ENCODE measurements around the gene AMY1A.
"Not testable (repeated sequence)": the region's sequence is repeated elsewhere in the genome, so short reads cannot be mapped to it uniquely, and the experiment has no call there.

The AMY1A gene

DNA sequence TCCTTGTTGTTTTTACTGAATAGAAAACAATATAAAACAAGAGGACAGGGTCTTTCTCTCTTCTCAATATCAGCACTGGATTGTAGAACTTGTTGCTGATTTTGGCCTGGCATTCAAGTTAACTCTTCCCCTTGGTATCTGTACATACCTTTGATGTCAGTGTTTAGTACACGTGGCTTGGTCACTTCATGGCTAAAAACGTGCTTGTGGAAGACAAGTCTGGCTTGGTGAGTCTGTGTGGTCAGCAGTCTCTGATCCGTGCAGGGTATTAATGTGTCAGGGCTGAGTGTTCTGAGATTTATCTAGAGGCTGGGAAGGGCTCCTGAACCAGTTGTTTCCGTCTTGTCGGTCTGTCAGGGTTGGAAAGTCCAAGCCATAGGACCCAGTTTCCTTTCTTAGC lies at the start of gene AMY1A:
TSS of gene AMY1A (plus strand) at position 301 of the 400 bp plus-strand sequence. CDS start 571 bp downstream, outside the sequence.
- H3K4me1 ChIP-seq (ENCODE audit: control insufficient read depth, insufficient read depth, low read length); H3K4me3 ChIP-seq (ENCODE audit: low read depth, low read length); H3K36me3 ChIP-seq (ENCODE audit: control insufficient read depth in 2 of 2, insufficient read depth in 1 of 2, low read length in 2 of 2); CTCF ChIA-PET; H3K9me3 ChIP-seq (ENCODE audit: control insufficient read depth, insufficient read depth, low read depth, low read length); POLR2A ChIA-PET; H3K27ac ChIP-seq (ENCODE audit: extremely low read depth, low read depth, low read length): not testable (repeated sequence)

DNA sequence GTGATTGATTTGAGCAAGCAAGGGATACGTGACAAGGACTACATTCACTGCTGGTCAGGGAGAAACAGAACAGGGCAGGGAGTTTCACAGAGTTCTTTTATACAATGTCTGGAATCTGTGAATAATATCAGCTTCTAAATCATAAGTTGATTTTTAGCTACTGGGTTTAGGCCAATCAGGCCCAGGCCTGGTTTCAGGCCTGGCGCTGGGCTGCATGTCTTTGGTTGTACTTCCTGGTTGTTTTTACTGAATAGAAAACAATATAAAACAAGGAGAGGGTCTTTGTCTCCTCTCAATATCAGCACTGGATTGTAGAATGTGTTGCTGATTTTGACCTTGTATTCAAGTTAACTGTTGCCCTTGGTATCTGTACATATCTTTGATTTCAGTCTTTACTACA lies 39.2 kb upstream of the AMY1A start:
- ChIA-PET CTCF (no interaction called here), POLR2A (no interaction called here)
- Histone ChIP-seq H3K4me3 (ENCODE audit: low read depth, low read length) (no peak overlapping the region), H3K27ac (ENCODE audit: extremely low read depth, low read depth, low read length) (no peak overlapping the region), H3K9me3 (ENCODE audit: control insufficient read depth, insufficient read depth, low read depth, low read length) (no peaks in the 10 kb centered on the region), H3K4me1 (ENCODE audit: control insufficient read depth, insufficient read depth, low read length) (no peaks in the 10 kb centered on the region), H3K36me3 (ENCODE audit: control insufficient read depth in 2 of 2, insufficient read depth in 1 of 2, low read length in 2 of 2) (no peaks in the 10 kb centered on the region)
- TF ChIP-seq ZNF621 (tag by site-specific recombination; IDR thresholded peaks at IDR 0.05) (no peak), ZNF146 (tag by site-specific recombination; IDR thresholded peaks at IDR 0.05) (no peak), BCL11A (tag by site-specific recombination; IDR thresholded peaks at IDR 0.05; ENCODE audit: low read depth) (no peak)
- TF ChIP-seq, protein P1, sequence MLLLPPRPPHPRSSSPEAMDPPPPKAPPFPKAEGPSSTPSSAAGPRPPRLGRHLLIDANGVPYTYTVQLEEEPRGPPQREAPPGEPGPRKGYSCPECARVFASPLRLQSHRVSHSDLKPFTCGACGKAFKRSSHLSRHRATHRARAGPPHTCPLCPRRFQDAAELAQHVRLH (tag by site-specific recombination; IDR thresholded peaks at IDR 0.05): no peak

DNA sequence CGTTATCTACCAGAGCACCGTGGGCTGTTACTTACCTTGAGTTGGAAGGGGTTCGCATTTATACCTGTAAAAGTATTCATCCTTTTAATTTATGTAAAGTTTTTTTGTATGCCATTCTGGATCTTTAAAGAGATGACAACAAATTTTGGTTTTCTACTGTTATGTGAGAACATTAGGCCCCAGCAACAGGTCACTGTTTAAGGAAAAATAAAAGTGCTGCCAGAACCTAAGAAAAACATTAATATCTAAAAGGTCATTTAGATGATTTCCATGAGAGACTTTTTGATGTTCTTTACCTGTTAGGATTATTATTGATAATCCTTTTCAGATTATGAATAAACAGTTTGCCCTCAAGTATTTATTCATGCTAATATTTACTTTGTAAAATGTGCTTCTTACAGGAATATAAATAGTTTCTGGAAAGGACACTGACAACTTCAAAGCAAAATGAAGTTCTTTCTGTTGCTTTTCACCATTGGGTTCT lies 38.5 kb upstream of the AMY1A start, which contains the start of gene AMY2A:
TSS of gene AMY2A (plus strand) at position 434 of the 484 bp plus-strand sequence. CDS start at position 448, 14 bp downstream.
- CTCF ChIA-PET; H3K9me3 ChIP-seq (ENCODE audit: control insufficient read depth, insufficient read depth, low read depth, low read length); H3K4me3 ChIP-seq (ENCODE audit: low read depth, low read length); H3K36me3 ChIP-seq (ENCODE audit: control insufficient read depth in 2 of 2, insufficient read depth in 1 of 2, low read length in 2 of 2); POLR2A ChIA-PET; H3K4me1 ChIP-seq (ENCODE audit: control insufficient read depth, insufficient read depth, low read length); H3K27ac ChIP-seq (ENCODE audit: extremely low read depth, low read depth, low read length): not testable (repeated sequence)

DNA sequence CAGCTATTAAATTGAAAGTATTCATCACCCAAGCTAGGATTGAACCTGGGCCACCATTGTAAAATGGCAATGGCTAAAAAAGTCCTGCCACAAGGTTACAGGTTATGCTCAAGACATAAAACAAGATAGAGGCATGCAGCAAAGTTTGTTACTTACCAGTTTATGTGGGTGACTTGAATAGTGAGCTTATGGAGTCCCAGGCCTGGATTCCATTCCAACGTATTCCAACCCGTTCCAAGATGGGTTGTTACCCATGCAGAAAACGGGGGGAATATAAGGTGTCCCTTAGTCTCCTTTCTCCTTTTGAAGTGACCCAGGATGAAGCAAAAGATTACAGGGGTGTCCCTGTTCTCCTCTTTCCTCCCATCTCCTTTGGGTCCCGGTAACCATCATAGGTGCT lies 28.1 kb upstream of the AMY1A start:
- H3K9me3 ChIP-seq (ENCODE audit: control insufficient read depth, insufficient read depth, low read depth, low read length); H3K36me3 ChIP-seq (ENCODE audit: control insufficient read depth in 2 of 2, insufficient read depth in 1 of 2, low read length in 2 of 2); POLR2A ChIA-PET; H3K4me3 ChIP-seq (ENCODE audit: low read depth, low read length); H3K27ac ChIP-seq (ENCODE audit: extremely low read depth, low read depth, low read length); H3K4me1 ChIP-seq (ENCODE audit: control insufficient read depth, insufficient read depth, low read length); CTCF ChIA-PET: not testable (repeated sequence)

DNA sequence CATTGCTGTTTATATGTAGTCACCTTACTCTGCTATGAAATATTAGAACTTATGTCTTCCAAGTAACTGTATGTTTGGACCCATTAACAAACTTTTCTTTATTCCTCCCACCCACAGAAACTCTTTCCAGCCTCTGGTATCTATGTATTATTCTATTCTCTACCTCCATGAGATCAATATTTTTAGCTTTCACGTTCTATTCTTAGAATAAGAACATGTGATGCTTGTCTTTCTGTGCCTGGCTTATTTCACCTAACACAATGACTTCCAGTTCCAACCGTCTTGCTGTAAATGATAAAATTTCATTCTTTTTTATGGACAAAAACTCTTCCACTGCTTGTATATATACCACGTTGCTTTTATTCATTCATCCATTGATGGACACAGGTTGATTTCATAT lies 14.4 kb upstream of the AMY1A start:
- H3K9me3 ChIP-seq (ENCODE audit: control insufficient read depth, insufficient read depth, low read depth, low read length); CTCF ChIA-PET; H3K4me3 ChIP-seq (ENCODE audit: low read depth, low read length); H3K4me1 ChIP-seq (ENCODE audit: control insufficient read depth, insufficient read depth, low read length); POLR2A ChIA-PET; H3K27ac ChIP-seq (ENCODE audit: extremely low read depth, low read depth, low read length); H3K36me3 ChIP-seq (ENCODE audit: control insufficient read depth in 2 of 2, insufficient read depth in 1 of 2, low read length in 2 of 2): not testable (repeated sequence)

DNA sequence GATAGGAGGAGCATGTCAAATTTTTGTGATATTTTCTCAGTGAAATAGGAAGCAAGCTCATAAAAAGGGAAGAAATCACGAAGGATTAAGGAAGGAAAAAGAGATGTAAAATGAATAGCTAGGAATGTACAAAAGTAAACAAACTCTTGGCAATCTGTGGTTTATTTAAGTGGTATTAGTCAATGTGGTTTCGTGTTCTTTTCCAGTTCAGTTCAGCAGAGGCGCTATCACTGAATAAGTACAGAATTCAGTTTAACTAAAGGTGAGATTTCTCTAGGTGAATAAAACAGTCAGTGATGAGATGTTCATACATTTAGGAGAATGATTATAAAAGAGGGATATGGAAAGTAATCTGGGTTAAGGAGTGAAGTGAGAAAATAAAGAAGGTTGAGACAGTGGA lies 11.7 kb upstream of the AMY1A start:
- H3K4me1 ChIP-seq (ENCODE audit: control insufficient read depth, insufficient read depth, low read length); POLR2A ChIA-PET; H3K36me3 ChIP-seq (ENCODE audit: control insufficient read depth in 2 of 2, insufficient read depth in 1 of 2, low read length in 2 of 2); H3K27ac ChIP-seq (ENCODE audit: extremely low read depth, low read depth, low read length); CTCF ChIA-PET; H3K9me3 ChIP-seq (ENCODE audit: control insufficient read depth, insufficient read depth, low read depth, low read length); H3K4me3 ChIP-seq (ENCODE audit: low read depth, low read length): not testable (repeated sequence)

DNA sequence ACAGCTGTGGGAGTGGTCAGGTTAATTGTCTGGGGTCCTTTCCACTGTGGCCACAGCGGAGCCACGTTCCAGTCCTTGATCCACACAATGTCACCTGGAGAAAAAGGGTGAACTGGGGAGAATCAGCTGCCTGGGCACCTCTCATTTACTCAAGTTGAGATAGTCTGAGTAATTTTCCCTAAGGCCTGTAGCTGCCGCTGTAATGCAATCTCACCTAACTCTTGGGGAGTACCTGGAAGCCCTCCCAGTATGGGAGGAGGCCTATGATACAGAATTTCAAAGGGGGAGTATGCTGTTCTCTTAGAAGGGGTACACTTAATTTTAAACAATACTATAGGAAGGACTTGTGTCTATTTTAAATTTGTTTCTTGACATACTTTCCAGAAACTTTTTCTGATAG lies 5.3 kb upstream of the AMY1A start:
- CTCF ChIA-PET; H3K4me1 ChIP-seq (ENCODE audit: control insufficient read depth, insufficient read depth, low read length); H3K36me3 ChIP-seq (ENCODE audit: control insufficient read depth in 2 of 2, insufficient read depth in 1 of 2, low read length in 2 of 2); POLR2A ChIA-PET; H3K4me3 ChIP-seq (ENCODE audit: low read depth, low read length); H3K27ac ChIP-seq (ENCODE audit: extremely low read depth, low read depth, low read length); H3K9me3 ChIP-seq (ENCODE audit: control insufficient read depth, insufficient read depth, low read depth, low read length): not testable (repeated sequence)

DNA sequence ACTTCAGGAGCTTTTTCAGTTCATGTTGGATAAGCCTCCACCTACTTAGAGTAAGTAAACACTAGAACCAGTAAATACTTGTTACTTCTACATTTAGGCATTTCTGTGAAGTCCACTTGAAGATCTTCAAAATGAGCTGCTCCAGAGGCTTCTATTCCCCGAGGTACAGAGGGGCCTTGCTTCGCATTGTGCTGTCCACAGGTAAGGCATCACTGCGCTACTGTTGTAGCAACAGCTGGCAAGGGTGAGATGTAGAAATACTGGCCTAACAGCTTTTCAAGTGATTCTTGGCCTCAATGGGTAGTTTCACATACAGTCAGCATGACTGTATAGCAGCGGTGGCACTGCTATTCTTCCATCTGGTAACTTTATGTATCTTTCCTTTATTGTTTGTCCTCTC lies 4.7 kb upstream of the AMY1A start:
- CTCF ChIA-PET; POLR2A ChIA-PET; H3K9me3 ChIP-seq (ENCODE audit: control insufficient read depth, insufficient read depth, low read depth, low read length); H3K36me3 ChIP-seq (ENCODE audit: control insufficient read depth in 2 of 2, insufficient read depth in 1 of 2, low read length in 2 of 2); H3K27ac ChIP-seq (ENCODE audit: extremely low read depth, low read depth, low read length); H3K4me3 ChIP-seq (ENCODE audit: low read depth, low read length); H3K4me1 ChIP-seq (ENCODE audit: control insufficient read depth, insufficient read depth, low read length): not testable (repeated sequence)

DNA sequence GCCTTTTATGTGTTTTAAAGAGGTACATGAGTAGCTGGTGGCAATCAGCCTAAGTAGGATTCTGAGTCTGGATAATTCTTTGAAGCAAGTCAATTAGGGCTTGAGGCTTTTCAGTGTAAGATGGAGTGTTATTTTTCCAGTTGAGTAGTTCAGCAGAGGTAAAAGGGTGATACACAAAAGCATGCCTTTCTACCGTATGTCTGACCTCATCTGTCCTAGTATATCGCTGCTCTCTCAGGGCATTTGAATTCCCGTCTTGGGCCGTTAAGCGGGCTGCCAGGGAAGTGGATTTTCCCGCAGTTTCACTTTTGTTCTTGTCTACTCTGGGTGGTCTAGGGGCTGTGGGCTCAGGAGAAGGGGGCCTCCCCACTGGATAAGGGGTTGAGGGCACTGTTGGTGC lies 1.4 kb upstream of the AMY1A start:
- H3K9me3 ChIP-seq (ENCODE audit: control insufficient read depth, insufficient read depth, low read depth, low read length); POLR2A ChIA-PET; H3K27ac ChIP-seq (ENCODE audit: extremely low read depth, low read depth, low read length); H3K36me3 ChIP-seq (ENCODE audit: control insufficient read depth in 2 of 2, insufficient read depth in 1 of 2, low read length in 2 of 2); H3K4me3 ChIP-seq (ENCODE audit: low read depth, low read length); H3K4me1 ChIP-seq (ENCODE audit: control insufficient read depth, insufficient read depth, low read length); CTCF ChIA-PET: not testable (repeated sequence)

DNA sequence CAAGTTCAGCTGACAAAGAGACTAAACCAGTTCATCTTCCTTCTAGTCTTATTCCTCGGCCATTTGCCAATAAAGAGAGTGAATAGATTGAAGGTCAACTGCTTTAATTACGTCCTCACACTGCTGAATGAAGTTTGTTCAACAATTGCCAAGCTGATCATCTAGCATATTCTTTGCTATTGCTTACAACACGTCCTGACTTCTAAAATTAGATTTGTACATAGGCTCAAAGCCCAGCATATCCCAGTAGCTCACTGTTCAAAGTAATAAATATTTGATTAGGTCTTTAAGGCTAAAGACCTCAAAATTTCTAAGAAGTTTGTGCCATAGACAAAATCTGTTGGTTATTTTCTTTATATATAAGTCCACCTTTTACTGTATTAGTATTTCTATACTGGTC lies 20.8 kb downstream of the AMY1A start:
- H3K9me3 ChIP-seq (ENCODE audit: control insufficient read depth, insufficient read depth, low read depth, low read length); H3K4me3 ChIP-seq (ENCODE audit: low read depth, low read length); H3K27ac ChIP-seq (ENCODE audit: extremely low read depth, low read depth, low read length); H3K36me3 ChIP-seq (ENCODE audit: control insufficient read depth in 2 of 2, insufficient read depth in 1 of 2, low read length in 2 of 2); H3K4me1 ChIP-seq (ENCODE audit: control insufficient read depth, insufficient read depth, low read length); POLR2A ChIA-PET; CTCF ChIA-PET: not testable (repeated sequence)

DNA sequence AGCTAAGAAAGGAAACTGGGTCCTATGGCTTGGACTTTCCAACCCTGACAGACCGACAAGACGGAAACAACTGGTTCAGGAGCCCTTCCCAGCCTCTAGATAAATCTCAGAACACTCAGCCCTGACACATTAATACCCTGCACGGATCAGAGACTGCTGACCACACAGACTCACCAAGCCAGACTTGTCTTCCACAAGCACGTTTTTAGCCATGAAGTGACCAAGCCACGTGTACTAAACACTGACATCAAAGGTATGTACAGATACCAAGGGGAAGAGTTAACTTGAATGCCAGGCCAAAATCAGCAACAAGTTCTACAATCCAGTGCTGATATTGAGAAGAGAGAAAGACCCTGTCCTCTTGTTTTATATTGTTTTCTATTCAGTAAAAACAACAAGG lies 40.5 kb downstream of the AMY1A start, which contains the start of gene AMY1B:
TSS of gene AMY1B (minus strand) at position 101 of the 400 bp plus-strand sequence. CDS start 571 bp downstream, outside the sequence.
- H3K4me1 ChIP-seq (ENCODE audit: control insufficient read depth, insufficient read depth, low read length); H3K36me3 ChIP-seq (ENCODE audit: control insufficient read depth in 2 of 2, insufficient read depth in 1 of 2, low read length in 2 of 2); H3K9me3 ChIP-seq (ENCODE audit: control insufficient read depth, insufficient read depth, low read depth, low read length); H3K4me3 ChIP-seq (ENCODE audit: low read depth, low read length); H3K27ac ChIP-seq (ENCODE audit: extremely low read depth, low read depth, low read length); CTCF ChIA-PET; POLR2A ChIA-PET: not testable (repeated sequence)

Measured in HEK293 (cell line).